SH-SY5Y (cell line): ENCODE data around the gene EPHX1.

Experiments used
- GATA2 ChIP-seq: IDR thresholded peaks from 2 replicates; pipeline ENCODE4 v1.6.1; 2011; ENCODE audit warnings: mild to moderate bottlenecking, low read depth, low read length
- GATA3 ChIP-seq: IDR thresholded peaks from 2 replicates; pipeline ENCODE4 v1.6.1; 2011; ENCODE audit warnings: low read depth, mild to moderate bottlenecking, low read length, moderate library complexity

Gene EPHX1

DNA sequence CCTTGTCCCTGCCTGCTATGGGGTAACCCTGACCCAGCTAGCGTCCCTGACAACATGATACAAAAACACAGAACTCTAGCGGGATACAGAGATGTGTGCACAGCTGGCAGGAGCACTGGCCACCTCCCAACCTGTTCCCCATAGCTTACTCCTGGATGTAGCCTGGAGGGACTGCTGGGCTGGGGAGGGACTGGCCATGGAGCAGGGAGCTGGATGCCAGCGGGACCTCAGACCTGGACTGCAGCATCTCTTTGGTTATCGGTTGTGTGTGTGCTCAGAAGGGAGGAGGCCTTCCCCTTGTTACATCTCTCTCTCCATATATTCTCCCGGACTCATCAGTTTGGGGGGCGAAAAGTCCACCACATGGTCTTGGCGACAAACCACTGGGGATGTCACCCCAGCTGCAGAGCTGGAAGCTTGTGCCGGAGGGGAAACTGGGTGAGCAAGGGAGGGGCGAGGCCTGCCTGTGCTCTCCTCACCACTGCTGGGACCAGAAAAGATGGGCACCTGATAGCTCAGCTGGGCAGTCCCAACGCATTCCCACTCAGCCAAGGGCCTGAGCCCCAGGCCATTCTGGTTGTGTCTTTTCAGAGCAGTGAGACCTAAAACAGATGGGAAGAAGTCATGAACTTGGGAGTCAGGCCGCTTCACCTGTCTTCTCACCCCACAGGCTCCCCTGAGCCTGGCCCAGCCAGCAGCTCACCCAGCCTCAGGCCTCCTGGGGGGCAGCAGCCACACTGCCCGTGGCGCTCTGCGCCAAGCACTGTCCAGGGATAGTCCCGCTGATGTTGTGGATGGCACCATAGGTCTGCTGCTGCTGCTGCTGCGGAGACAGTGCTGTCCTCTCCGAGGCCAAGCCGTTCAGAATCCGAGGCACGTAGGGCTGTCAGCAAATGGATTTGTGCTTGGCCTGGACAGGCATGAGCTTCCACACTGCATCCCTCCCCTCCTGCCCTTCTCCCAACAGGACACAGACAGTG is 36.7 kb downstream of the EPHX1 start:
- TF ChIP-seq GATA2 (no peak), GATA3 (no peak)

DNA sequence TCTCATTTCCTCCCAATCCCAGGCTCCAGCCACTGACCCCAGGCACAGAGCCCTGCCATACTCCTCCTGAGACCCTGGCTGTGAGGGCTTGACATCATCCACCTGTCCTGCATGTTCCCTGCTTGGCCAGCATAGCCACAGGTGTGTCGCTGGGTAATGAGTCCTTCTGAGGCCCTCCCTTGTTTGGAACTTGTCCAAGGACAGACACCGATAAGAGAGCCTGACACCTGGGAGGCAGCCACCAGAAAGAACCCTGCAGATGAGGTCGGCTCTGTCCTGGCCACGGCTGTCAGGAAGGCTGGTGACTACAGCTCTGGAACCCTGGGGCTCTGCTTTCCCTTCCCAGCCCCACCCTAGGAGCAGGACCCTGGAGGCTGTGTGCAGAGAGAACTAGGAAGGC is 37.7 kb downstream of the EPHX1 start:
- TF ChIP-seq GATA2 (no peak), GATA3 (no peak)

DNA sequence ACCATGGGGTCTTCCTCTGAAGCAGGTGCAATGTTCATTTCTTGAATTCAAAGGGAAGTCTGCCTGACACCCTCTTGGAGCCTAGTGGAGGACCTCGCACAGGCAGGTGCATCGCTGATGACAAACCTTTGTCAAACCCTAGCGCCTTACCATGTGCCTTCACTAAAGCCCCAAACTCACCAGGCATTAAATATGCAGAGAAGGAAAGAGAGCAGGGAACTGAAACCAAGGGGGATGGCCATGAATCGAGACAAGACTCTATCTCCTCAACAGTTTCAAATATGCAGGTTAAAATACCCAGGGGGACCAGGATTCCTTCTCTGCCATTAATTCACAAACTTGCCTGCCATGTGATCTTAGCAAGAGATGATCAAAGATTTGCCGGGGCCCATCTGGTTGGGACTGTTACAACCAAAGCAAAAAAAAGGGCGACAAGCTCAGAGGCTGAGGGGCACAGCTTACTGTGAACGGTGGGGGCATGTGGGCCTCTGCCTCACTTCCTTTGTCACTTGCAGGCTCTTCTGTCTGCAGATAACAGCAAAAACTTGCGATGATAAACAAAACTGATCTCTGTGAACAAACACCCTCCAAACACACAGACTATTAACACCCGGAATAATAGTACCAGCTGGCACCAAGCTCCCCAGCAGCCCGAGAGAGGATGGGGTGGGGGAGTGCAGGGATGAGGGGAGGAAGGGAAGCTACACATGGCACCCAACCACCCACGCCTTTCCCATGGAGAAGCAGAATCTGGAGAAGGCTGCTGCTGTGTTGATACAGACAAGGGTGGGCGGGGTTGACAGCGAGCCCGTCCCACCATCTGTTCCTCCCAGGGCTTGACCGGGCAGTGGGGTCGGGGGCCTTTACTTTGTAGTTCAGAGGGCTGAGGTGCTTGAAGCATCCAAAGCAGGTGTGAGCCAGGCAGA is 38.4 kb downstream of the EPHX1 start:
- TF ChIP-seq GATA3: no peak
- no peak for TF ChIP-seq GATA2

DNA sequence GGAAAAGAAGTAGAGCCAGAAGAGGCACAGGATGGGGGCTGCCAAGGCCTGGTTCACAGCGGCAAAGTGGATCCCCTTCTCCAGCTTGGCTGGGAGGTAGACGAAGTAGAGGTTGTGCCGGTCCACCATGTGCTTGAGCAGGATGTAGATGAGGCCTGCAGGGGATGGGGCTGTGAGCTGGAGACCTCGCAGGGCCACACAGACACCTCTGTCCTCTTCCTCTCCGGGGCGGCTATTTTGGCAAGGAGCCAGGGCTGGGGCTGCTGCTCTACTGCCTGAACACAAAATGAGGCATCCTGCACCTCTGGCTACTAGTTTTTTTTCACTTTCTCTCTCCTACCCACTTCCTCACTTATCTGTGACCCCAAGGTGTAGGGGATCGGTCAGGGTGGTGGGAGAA is 40.0 kb downstream of the EPHX1 start:
- TF ChIP-seq GATA3 (no peak), GATA2 (no peak)

DNA sequence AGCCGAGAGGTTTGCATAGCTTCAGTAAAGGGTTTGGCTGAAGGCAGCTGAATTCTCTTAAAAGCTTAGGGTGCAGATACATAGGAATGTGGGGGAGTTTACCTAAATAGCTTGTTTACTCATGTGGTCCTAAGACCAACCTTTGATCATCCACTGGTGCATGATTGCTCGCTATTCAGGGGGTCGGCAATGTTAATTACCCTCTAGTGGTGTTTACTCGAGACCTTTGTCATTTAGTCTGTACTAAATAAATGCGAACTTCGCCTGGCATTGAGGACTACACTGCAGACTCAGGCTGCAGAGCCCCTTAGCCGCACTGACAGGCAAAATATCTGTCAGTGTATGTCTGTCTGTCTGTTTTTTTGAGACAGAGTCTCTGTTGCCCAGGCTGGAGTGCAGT is 40.4 kb downstream of the EPHX1 start:
- TF ChIP-seq GATA2 (no peak), GATA3 (no peak)

DNA sequence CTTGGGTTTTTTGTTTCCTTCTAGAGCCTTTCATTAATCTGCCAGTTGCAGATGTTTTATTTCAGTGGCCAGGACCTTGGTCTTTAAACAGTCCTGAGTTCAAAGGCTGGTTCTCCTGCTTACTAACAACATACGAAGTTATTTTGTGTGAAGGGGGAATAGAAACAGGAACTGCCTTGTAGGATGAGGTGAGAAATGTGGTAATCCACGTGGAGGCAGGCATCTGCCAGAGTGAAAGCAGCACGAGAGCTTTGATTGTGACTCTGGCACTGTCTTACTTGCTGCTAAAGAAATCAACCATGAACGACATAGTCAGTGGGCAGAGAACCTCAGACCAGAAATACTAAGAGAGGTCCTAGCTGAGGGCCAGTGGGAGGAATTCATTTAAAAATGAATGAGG is 41.9 kb downstream of the EPHX1 start:
- TF ChIP-seq GATA2 (no peak), GATA3 (no peak)

DNA sequence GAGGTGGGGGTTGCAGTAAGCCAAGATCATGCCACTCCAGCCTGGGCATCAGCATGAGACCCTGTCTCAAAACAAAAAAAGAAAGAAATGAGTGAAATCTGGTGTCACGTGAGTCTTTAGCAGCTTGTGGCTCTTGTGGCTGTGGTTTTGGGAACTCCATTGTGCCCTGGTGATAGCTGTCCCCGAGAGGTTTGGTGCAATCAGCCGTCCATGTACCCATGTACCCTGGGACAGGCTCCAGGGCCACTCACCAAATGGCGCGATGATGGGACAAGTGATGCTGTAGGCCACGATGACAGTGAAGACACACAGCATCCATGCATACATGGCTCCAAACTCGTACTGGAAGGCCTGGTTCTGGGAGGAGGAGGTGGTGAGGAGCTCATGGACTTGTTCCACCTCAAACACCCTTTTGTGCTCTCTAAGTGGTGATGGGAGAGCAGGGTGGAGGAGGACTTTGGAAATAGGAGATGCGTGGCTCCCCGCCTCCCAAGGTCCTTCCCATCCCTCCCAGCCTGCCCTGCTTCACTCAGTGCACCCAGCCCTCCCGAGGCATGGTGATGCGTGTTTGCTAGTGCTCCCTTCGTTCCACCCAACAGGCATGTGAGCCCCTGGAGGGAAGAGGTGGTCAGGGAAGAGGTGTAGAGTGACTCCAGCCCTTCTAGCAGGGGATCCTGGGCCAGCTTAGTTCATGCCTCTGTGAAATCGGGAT is 42.6 kb downstream of the EPHX1 start:
- TF ChIP-seq GATA3 (no peak), GATA2 (no peak)

DNA sequence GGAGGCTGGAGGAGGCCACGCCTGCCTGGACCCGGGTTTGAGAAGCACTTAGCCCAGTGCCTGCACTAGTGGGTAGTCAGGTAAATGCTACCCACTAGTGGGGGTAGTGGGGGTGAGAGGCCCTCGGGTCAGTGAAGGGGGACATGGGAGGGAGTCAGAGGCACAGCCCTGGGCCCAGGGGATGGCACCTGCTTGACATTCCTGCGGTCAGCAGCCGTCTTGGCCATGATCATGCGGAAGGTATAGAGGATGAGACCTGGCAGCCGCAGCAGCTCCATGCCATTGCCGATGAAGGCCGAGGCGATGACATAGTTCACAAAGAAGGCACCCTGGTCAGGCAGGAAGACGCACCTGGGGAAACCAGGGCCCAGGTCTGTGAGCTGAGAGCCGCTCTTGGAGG is 43.5 kb downstream of the EPHX1 start:
- TF ChIP-seq GATA2 (no peak), GATA3 (no peak)

DNA sequence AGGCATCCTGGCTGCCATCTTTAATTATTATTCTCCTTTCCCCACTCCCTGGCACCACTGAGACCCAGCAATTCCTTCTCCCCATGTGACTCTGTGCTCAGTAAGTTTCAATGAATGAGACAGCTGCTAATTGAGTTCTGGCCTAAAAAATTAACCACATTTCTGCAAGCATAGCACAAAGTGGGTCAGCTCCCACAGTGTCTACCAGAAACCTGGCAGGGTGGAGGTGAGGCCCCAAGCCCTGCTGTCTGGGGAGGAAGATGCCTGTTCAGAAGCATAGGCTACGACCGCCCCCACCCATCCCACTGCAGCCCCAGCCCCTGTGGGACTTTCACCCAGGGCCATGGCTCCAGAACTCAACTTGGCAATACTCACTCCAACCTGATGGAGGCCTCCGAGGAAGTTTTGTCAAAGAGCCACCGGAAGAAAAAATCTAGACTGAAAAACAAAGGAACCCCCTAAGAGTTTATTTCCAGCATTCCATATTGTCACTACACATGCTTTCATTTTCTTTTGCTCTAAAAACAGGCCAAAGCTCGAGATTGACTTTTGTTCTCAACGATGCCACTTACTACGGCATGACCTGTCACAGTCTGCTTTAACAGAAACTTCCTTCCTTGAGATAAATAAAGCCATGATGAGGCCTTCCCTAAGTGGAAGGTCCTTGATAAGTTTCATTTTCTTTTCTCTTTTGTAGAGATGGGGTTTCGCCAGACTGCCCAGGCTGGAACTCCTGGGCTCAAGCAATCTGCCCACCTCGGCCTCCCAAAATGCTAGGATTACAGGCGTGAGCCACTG is 45.8 kb downstream of the EPHX1 start:
- TF ChIP-seq GATA2 (no peak), GATA3 (no peak)

DNA sequence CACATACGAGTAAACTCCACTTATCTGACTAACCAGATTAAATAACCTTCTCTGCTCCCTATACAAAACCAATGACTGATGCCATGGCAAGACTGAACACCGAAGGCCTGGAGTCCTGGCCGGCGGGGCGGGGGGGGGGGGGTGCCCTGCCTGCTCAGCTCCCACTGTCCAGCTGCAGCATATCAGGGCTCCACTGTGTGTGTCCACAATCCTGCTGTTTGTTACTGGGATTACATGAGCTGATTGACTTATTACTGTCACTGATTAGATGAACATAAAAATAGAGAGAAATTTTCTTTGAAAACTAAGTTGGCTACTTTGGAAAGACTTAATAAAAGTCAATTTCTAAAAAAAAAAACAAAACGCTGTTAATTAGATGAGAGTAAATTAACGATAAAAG is 47.3 kb downstream of the EPHX1 start:
- TF ChIP-seq GATA2 (no peak), GATA3 (no peak)

DNA sequence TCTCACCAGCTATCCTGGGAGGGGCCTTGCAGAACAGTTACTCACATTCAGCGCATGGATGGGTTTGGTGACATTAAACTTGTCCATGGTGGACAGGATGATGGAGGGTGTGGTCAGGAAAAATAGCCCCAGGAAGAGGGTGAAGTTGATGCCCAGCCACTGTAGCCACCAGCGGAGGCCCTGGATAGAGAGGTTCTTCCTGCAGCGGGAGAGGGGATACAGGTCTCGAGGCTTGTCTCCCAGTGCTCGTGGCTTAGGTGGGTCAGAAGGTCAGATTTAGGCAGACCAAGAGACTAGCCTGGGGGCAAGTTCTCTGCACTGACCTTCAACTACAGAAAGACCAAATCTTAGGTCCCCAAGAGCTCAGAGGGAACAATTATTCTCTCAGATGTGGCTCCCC is 49.2 kb downstream of the EPHX1 start:
- TF ChIP-seq GATA3 (no peak), GATA2 (no peak)

DNA sequence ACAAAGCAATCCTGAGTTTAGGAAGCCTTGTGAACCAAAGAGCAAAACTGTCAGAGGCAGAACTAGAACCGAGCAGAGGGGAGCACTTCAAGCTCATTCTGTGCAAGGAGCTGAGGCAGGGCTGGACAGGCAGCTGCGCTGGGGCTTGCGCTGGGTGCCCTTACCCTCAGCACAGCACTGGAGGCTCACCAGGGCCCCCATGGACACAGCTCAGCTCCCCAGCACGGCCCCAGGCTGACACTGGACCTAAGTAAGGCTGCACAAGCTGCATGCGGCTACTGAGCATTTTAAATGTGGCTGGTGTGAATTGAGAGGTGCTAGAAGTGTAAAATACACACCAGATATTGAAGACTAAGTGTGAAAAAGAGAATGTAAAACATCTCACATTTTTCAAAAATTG is 50.2 kb downstream of the EPHX1 start:
- TF ChIP-seq GATA2 (no peak), GATA3 (no peak)

DNA sequence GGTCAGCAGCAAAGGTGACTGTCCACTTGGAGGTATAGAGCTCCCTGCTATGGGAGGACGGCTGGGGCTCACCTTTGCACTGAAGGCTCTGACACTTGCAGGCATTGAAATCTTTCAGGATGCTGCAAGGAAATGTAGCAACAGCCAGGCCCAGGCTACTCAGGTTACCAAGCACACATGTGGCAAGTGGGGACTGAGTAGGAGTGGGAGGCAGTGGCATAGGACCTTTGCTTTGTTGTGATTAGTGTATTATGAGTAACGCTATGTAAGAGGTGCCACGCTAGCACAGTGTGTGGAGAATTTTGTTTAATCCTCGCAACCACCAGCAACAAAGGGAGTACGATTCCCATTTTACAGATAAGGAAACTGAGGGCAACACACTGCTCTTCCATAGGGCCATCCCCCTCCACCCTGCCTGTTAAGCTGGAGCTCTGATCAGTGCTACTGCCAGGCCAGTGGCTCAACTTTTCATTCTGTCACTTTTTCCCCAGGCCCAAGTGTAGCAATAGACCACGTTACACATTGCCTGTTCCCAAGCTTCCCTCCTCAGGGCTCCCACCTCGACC is 51.0 kb downstream of the EPHX1 start:
- TF ChIP-seq GATA2: no peak
- no peak for TF ChIP-seq GATA3
